ENCODE data around the gene RDH14. TPM values are rescaled to one million over a fixed set of nuclear protein-coding genes. Genes with fewer than 3 reads are reported as not detected.

Gene RDH14
- total RNA-seq, 1 donor from 2014 or later, result 18.8 TPM

GRCh38 chr2:18527326-18527725 is 33.1 kb downstream of the RDH14 start:
- no peaks in the 10 kb centered on the region for H3K9me3 Mint-ChIP-seq (ENCODE audit: low read depth)
- H3K27ac Mint-ChIP-seq (ENCODE audit: unreplicated experiment), result no peak overlapping the region
- no peaks in the 10 kb centered on the region for H3K27me3 Mint-ChIP-seq (ENCODE audit: low read depth)
- no peak for DNase-seq (ENCODE audit: low spot score)
- no peak overlapping the region for H3K4me3 Mint-ChIP-seq (ENCODE audit: unreplicated experiment)
- no peaks in the 10 kb centered on the region for H3K36me3 Mint-ChIP-seq (ENCODE audit: low read depth)
- TF ChIP-seq CTCF (IDR thresholded peaks at IDR 0.05), result no peak
- peaks cover 3% of the 10 kb centered on the region for H3K4me1 Mint-ChIP-seq (ENCODE audit: low read depth)

- DNase-seq (ENCODE audit: low spot score), result no peak
- Mint-ChIP-seq H3K9me3 (ENCODE audit: low read depth) (no peaks in the 10 kb centered on the region), H3K36me3 (ENCODE audit: low read depth) (no peaks in the 10 kb centered on the region), H3K4me1 (ENCODE audit: low read depth) (peaks cover 3% of the 10 kb centered on the region), H3K4me3 (ENCODE audit: unreplicated experiment) (no peak overlapping the region), H3K27ac (ENCODE audit: unreplicated experiment) (no peak overlapping the region), H3K27me3 (ENCODE audit: low read depth) (no peaks in the 10 kb centered on the region)
- no peak for TF ChIP-seq CTCF (IDR thresholded peaks at IDR 0.05)
Observed at GRCh38 chr2:18526429-18526828, 34.0 kb downstream of the RDH14 start.

GRCh38 chr2:18525852-18526251 is 34.6 kb downstream of the RDH14 start:
- H3K27me3 Mint-ChIP-seq (ENCODE audit: low read depth), result no peaks in the 10 kb centered on the region
- H3K27ac Mint-ChIP-seq (ENCODE audit: unreplicated experiment), result no peak overlapping the region
- no peak for DNase-seq (ENCODE audit: low spot score)
- H3K9me3 Mint-ChIP-seq (ENCODE audit: low read depth), result no peaks in the 10 kb centered on the region
- H3K4me1 Mint-ChIP-seq (ENCODE audit: low read depth), result peaks cover 3% of the 10 kb centered on the region
- TF ChIP-seq CTCF (IDR thresholded peaks at IDR 0.05), result no peak
- H3K36me3 Mint-ChIP-seq (ENCODE audit: low read depth), result no peaks in the 10 kb centered on the region
- no peak overlapping the region for H3K4me3 Mint-ChIP-seq (ENCODE audit: unreplicated experiment)

- Mint-ChIP-seq H3K9me3 (ENCODE audit: low read depth) (no peaks in the 10 kb centered on the region), H3K4me3 (ENCODE audit: unreplicated experiment) (no peak overlapping the region)
Observed at GRCh38 chr2:18525236-18525635, 35.2 kb downstream of the RDH14 start.

GRCh38 chr2:18522484-18523146 is 37.8 kb downstream of the RDH14 start:
- H3K9me3 Mint-ChIP-seq (ENCODE audit: low read depth), result no peaks in the 10 kb centered on the region
- no peaks in the 10 kb centered on the region for H3K27me3 Mint-ChIP-seq (ENCODE audit: low read depth)
- no peaks in the 10 kb centered on the region for H3K36me3 Mint-ChIP-seq (ENCODE audit: low read depth)
- H3K27ac Mint-ChIP-seq (ENCODE audit: unreplicated experiment), result no peak overlapping the region
- peaks cover 19% of the 10 kb centered on the region for H3K4me1 Mint-ChIP-seq (ENCODE audit: low read depth)
- no peak for TF ChIP-seq CTCF (IDR thresholded peaks at IDR 0.05)
- DNase-seq (ENCODE audit: low spot score), result no peak
- no peak overlapping the region for H3K4me3 Mint-ChIP-seq (ENCODE audit: unreplicated experiment)

More at GRCh38 chr2:18525236-18525635, 35.2 kb downstream of the RDH14 start:
- no peak for DNase-seq (ENCODE audit: low spot score)
- Mint-ChIP-seq H3K27me3 (ENCODE audit: low read depth) (no peaks in the 10 kb centered on the region), H3K4me1 (ENCODE audit: low read depth) (peaks cover 6% of the 10 kb centered on the region), H3K36me3 (ENCODE audit: low read depth) (no peaks in the 10 kb centered on the region), H3K27ac (ENCODE audit: unreplicated experiment) (no peak overlapping the region)
- TF ChIP-seq CTCF (IDR thresholded peaks at IDR 0.05), result no peak

Measured in chondrocyte (in vitro differentiated cells).